Left lung (tissue), 10 donors: ENCODE data around the gene AMBRA1. TPM values are rescaled to one million over a fixed set of nuclear protein-coding genes. Genes with fewer than 3 reads are reported as not detected.

Experiments
- ATAC-seq: fragments of 200-7000 bp; cut with Tn5 transposase; one replicate; pipeline ENCODE4 v1.9.1; 2020; ENCODE audit warnings: moderate library complexity
- DNase-seq, 4 donors: peaks; one replicate each; pipeline ENCODE4 v3.0.0-alpha.2; 2013 to 2020
- H3K27ac ChIP-seq, 2 donors: fragments of 200-600 bp; sonication (generic) in 1 of 2; one replicate each; pipeline versions ENCODE4 v1.5.0 to v1.8.0; 2020 to 2021
- H3K27me3 ChIP-seq, 2 donors: fragments of 200-600 bp; sonication (generic) in 1 of 2; one replicate each; pipeline versions ENCODE4 v1.5.0 to v1.8.0; 2020 to 2021
- H3K36me3 ChIP-seq, 2 donors: fragments of 200-600 bp; sonication (generic) in 1 of 2; one replicate each; pipeline versions ENCODE4 v1.5.0 to v1.8.0; 2020 to 2021
- H3K4me1 ChIP-seq, 2 donors: fragments of 200-600 bp; one replicate each; pipeline ENCODE4 v1.8.0; 2021
- H3K4me3 ChIP-seq, 2 donors: fragments of 200-600 bp; sonication (generic) in 1 of 2; one replicate each; pipeline versions ENCODE4 v1.5.0 to v1.8.0; 2020 to 2021; ENCODE audit warnings: mild to moderate bottlenecking in 1 of 2
- H3K9me3 ChIP-seq, 2 donors: fragments of 200-600 bp; sonication (generic) in 1 of 2; one replicate each; pipeline versions ENCODE4 v1.5.0 to v1.8.0; 2020 to 2021
- intact Hi-C, 2 donors: fragments of 100-400 bp; cut with DNase I; formaldehyde crosslinking; loops; one replicate each; pipeline versions ENCODE4 v1.11.2 to v1.14.2; 2022
- polyA plus RNA-seq, 6 donors: library from polyadenylated mRNA; unstranded; fragments of 120-200 nt; gene quantifications; one replicate each; pipeline ENCODE4 v1.2.1, GENCODE V29; 2013; ENCODE audit not compliant: insufficient read length in 6 of 6
- total RNA-seq, 2 donors: library from RNA; stranded (reverse); fragmentation: NEBNext Ultra II Directional; extraction: Animal tissue kit (Norgen Biotek cat#: 25700); gene quantifications; one replicate each; pipeline ENCODE4 v1.2.1, GENCODE V29; 2021
- TF ChIP-seq, protein P1 (sequence below), 2 donors: fragments of 200-600 bp; sonication (generic) in 1 of 2; IDR thresholded peaks; one replicate each; pipeline versions ENCODE4 v1.5.0 to v1.8.0; 2021; ENCODE audit warnings: antibody characterized with exemption in 2 of 2
- donor health status: DM: no; HTN: yes; CAD: no.
- donor health status: DM: no; HTN: no; CAD: no.

Gene AMBRA1
- total and polyA plus RNA-seq, 8 donors = 20.4 to 28.2 (median 23.7) TPM

DNA sequence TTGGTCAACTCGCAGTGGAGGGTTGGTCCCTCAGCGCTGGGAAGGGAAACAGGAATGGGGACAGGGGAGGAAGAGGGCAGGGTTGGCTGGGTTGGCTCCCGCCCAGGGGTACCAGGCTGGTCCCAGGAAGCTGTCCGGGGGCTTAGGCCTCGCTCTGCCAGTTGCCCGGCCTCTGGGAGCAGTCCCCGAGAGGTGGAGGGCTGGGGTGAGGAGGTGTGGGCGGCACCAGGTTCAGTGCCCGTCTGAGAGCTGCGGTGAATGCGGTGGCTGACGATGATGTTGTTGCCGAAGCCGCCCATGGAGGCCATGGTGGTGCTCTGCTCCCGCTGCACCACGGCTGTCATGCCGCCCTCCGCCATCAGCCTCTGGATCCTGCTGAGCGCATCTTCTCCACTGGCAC lies 196.3 kb downstream of the AMBRA1 start:
- H3K27me3 ChIP-seq = peaks cover 0 to 16% of the 10 kb centered on the region in 2 donors
- intact Hi-C loops = no loop called here
- H3K4me3 ChIP-seq = no peak overlapping the region
- H3K9me3 ChIP-seq = no peaks in the 10 kb centered on the region
- peaks cover 0 to 44% of the 10 kb centered on the region in 2 donors for H3K36me3 ChIP-seq
- no peak overlapping the region for H3K27ac ChIP-seq
- DNase-seq = no peak
- ATAC-seq = no peak
- TF ChIP-seq, protein P1, sequence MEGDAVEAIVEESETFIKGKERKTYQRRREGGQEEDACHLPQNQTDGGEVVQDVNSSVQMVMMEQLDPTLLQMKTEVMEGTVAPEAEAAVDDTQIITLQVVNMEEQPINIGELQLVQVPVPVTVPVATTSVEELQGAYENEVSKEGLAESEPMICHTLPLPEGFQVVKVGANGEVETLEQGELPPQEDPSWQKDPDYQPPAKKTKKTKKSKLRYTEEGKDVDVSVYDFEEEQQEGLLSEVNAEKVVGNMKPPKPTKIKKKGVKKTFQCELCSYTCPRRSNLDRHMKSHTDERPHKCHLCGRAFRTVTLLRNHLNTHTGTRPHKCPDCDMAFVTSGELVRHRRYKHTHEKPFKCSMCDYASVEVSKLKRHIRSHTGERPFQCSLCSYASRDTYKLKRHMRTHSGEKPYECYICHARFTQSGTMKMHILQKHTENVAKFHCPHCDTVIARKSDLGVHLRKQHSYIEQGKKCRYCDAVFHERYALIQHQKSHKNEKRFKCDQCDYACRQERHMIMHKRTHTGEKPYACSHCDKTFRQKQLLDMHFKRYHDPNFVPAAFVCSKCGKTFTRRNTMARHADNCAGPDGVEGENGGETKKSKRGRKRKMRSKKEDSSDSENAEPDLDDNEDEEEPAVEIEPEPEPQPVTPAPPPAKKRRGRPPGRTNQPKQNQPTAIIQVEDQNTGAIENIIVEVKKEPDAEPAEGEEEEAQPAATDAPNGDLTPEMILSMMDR (IDR thresholded peaks at IDR 0.05) = no peak
- peaks cover 3 to 7% of the 10 kb centered on the region in 2 donors for H3K4me1 ChIP-seq

DNA sequence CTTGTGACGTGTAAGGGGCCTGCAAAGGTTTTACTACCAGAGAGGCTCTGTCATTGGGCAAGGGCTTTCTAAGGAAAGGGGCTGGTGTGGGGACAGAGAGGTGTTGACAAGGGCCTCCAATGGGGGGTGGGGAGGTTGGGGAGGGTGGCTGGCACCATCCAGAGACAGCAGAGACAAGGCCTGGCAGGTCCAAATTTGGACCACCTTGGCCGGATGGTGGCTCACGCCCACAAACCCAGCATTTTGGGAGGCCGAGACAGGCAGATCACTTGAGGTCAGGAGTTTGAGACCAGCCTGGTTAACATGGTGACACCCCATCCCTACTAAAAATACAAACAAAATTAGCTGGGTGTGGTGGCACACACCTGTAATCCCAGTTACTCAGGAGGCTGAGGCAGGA lies 200.1 kb downstream of the AMBRA1 start:
- Histone ChIP-seq H3K9me3 (no peaks in the 10 kb centered on the region), H3K4me3 (no peak overlapping the region), H3K36me3 (peaks cover 0 to 29% of the 10 kb centered on the region in 2 donors), H3K27me3 (peaks cover 33 to 53% of the 10 kb centered on the region in 2 donors), H3K27ac (no peak overlapping the region), H3K4me1 (peaks cover 20 to 45% of the 10 kb centered on the region in 2 donors)
- TF ChIP-seq, protein P1 (IDR thresholded peaks at IDR 0.05) = no peak
- DNase-seq (peak in 1 of 4 donors; percentile 28), ATAC-seq (no peak)
- intact Hi-C loops = no loop called here

DNA sequence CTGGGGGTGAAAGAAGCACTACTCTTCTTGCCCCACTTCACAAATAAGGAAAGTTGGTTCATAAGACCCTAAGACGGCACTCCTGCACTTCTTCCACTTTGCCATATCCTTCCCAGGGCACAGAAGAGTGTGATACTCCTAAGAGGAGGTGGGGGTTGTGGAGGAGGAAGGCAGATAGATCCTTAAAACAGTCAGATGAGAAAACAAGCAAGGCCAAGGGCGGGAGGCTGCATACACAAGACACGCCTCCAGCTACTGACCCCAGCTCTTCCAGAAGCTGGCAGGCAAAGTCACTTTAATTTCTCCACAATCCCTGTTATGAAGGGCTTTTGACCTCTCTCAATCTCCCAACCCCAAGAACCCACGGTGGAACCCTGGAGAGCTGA lies 200.6 kb downstream of the AMBRA1 start:
- H3K4me3 ChIP-seq = no peak overlapping the region
- intact Hi-C loops = no loop called here
- H3K27ac ChIP-seq = no peak overlapping the region
- ATAC-seq (no peak), DNase-seq (no peak)
- H3K9me3 ChIP-seq = no peaks in the 10 kb centered on the region
- H3K27me3 ChIP-seq = peaks cover 39 to 59% of the 10 kb centered on the region in 2 donors
- peaks cover 20 to 45% of the 10 kb centered on the region in 2 donors for H3K4me1 ChIP-seq
- TF ChIP-seq, protein P1 (IDR thresholded peaks at IDR 0.05) = no peak
- H3K36me3 ChIP-seq = peaks cover 0 to 25% of the 10 kb centered on the region in 2 donors

DNA sequence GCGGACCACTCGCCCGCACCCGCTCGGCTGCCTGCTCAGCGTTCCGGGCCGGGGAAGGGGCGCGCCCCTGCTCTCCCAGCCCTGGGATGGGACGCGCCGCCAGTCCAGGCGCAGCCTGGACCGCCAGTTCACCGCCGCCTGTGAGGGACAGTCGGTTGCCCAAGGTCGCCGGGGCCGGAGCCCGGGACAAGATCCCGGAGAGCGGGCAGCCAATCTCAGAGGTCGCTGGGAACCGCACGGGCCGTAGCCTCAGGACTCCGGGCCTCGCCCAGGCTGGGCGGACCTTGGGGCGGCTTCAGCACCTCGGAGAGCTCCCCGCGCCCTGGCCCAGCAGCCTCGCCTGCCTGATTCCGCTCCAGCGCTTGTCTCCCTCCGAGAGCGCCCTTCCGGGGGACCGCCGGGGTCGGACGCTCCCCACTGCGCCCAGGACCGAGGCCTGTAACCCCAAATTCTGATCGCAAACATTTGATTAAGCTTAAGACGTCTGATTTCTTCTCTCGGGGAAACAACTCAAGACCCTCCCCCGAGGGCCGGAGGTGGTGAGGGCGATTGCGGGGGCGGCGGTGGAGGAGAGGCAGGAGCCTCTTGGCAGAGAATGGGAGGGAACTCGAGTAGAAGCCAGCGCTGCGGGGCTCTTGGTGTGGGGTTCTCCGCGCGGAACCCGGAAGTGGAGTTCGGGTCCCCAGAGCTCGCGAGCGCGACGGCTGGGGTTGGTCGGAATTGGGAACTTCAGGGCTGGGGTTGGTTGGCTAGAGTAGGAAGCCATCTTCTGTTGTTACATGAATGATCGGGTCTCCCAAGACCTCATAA lies 201.2 kb downstream of the AMBRA1 start:
- Histone ChIP-seq H3K27ac (no peak overlapping the region), H3K27me3 (peaks cover 45 to 65% of the 10 kb centered on the region in 2 donors), H3K4me3 (peak overlapping the region; percentile 19 to 34), H3K4me1 (peaks cover 20 to 45% of the 10 kb centered on the region in 2 donors), H3K9me3 (no peaks in the 10 kb centered on the region), H3K36me3 (peaks cover 0 to 19% of the 10 kb centered on the region in 2 donors)
- ATAC-seq (peak; percentile 94), DNase-seq (peak; percentile 80 to 97 (median 87))
- intact Hi-C loops = no loop called here
- TF ChIP-seq, protein P1 (IDR thresholded peaks at IDR 0.05) = no peak

DNA sequence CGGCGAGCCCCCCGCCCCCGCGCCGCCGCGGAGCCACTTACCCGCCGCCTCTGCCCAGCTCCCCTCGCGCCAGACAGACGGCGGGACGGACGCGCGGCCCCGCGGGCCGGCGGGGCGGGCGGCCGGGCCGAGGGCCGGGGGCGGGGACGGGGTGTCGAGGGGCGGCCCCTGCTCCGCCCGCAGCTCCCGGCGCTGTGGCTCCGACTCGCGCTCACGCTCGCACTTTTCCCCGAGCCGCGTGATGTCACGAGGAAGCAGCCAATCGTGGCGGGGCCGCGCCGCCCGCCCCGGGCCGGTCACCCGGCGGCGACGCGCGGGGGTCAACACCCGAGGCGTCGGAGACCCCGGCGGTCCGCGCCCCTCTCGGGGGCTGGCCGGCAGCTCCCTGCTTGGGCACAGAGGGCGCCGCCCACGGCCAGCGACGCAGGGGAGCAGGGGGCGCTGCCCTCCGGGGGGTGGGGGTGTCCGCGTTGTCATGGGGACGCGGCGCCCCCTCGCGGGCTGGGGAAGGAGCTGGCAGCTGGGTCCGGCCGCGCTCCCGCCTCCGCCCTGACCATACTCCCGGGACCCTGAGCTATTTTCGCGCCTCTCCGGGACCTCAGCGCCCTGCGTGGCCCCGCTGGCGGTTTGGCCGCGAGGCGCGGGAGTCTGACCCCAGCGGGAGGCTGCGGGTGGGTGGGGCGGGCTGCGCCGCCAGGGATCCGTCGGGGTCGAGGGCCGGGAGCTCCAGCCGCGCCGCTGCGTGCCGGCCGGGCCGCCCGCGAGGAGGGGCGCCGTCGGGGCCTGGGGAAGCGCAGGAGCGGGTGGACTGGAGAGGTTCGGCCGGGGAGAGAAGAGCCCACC lies 202.0 kb downstream of the AMBRA1 start, which contains the start of gene CHRM4:
Gene CHRM4 (minus strand): TSS at position 199 of the 843 bp plus-strand sequence. CDS start 5,219 bp downstream, outside the sequence.
- H3K9me3 ChIP-seq = no peaks in the 10 kb centered on the region
- TF ChIP-seq, protein P1 (IDR thresholded peaks at IDR 0.05) = no peak
- H3K27ac ChIP-seq = no peak within 1 kb of the TSS
- ATAC-seq = no peak
- DNase-seq = peak in 2 of 4 donors; percentile 35 to 82
- peaks cover 20 to 45% of the 10 kb centered on the region in 2 donors for H3K4me1 ChIP-seq
- peak within 1 kb of the TSS; percentile 19 to 34 for H3K4me3 ChIP-seq
- peaks cover 48 to 73% of the 10 kb centered on the region in 2 donors for H3K27me3 ChIP-seq
- intact Hi-C loops = no loop called here
- H3K36me3 ChIP-seq = peaks cover 0 to 10% of the 10 kb centered on the region in 2 donors
